SH-SY5Y (cell line): ENCODE data around the gene RIN3.

Experiments
- GATA2 ChIP-seq: IDR thresholded peaks from 2 replicates; pipeline ENCODE4 v1.6.1; 2011; ENCODE audit warnings: mild to moderate bottlenecking, low read depth, low read length
- GATA3 ChIP-seq: IDR thresholded peaks from 2 replicates; pipeline ENCODE4 v1.6.1; 2011; ENCODE audit warnings: low read depth, mild to moderate bottlenecking, low read length, moderate library complexity

- TF ChIP-seq GATA2 (no peak), GATA3 (no peak)
Observed at GRCh38 chr14:92572050-92572449, 58.5 kb downstream of the RIN3 start.
